ENCODE measurements around the gene FBXL20. TPM values are rescaled to one million over a fixed set of nuclear protein-coding genes. Genes with fewer than 3 reads are reported as not detected.
"Not testable (repeated sequence)": the region's sequence is repeated elsewhere in the genome, so short reads cannot be mapped to it uniquely, and the experiment has no call there.

Gene FBXL20
- total RNA-seq, 1 donor from 2014 or later: 14.1 TPM

DNA sequence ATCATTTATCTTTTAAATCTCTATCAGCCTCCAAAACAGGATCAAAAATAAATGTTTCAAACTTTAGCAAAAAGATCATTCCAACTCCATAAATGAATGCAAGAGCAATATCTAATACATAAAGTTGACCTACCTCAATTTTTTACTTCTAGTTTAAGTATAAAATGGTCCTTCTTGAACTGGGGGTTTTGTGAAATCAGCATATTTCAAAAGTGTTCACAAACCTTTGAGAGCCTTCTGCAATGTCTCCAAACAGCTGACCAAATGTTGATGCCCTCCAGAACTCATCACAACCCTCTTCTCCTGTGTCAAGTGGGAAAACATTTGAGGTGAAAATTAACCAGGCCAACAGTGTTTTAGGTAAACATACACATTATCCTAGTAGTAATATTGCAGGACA lies 41.9 kb upstream of the FBXL20 start:
- no peak overlapping the region for H3K4me3 Mint-ChIP-seq
- ChIA-PET CTCF (no interaction called here), POLR2A (no interaction called here)
- peaks cover 83% of the 10 kb centered on the region for H3K36me3 Mint-ChIP-seq (ENCODE audit: low read depth)
- intact Hi-C loops (cut with micrococcal nuclease): no loop called here
- H3K4me1 Mint-ChIP-seq: peaks cover 5% of the 10 kb centered on the region
- TF ChIP-seq, protein P1, sequence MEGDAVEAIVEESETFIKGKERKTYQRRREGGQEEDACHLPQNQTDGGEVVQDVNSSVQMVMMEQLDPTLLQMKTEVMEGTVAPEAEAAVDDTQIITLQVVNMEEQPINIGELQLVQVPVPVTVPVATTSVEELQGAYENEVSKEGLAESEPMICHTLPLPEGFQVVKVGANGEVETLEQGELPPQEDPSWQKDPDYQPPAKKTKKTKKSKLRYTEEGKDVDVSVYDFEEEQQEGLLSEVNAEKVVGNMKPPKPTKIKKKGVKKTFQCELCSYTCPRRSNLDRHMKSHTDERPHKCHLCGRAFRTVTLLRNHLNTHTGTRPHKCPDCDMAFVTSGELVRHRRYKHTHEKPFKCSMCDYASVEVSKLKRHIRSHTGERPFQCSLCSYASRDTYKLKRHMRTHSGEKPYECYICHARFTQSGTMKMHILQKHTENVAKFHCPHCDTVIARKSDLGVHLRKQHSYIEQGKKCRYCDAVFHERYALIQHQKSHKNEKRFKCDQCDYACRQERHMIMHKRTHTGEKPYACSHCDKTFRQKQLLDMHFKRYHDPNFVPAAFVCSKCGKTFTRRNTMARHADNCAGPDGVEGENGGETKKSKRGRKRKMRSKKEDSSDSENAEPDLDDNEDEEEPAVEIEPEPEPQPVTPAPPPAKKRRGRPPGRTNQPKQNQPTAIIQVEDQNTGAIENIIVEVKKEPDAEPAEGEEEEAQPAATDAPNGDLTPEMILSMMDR (IDR thresholded peaks at IDR 0.05): no peak
- ATAC-seq (ENCODE audit: low read depth) (no peak), DNase-seq (no peak)
- no peak overlapping the region for H3K27ac Mint-ChIP-seq
- H3K27me3 Mint-ChIP-seq: no peaks in the 10 kb centered on the region
- H3K9me3 Mint-ChIP-seq: no peaks in the 10 kb centered on the region

DNA sequence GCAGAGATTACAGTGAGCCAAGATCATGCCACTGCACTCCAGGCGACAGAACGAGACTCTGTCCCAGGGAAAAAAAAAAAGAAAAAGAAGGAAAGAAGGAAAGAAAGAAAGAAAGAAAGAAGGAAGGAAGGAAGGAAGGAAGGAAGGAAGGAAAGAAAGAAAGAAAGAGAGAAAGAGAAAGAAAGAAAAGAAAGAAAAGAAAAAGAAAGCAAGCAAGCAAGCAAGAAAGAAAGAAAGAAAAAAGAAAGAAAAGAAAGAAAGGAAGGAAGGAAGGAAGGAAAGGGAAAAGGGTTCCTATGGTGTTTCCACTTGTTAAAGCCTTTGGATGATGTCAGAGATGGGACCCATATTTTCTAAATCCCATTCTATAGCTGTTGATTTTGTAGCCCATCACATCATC lies 38.4 kb upstream of the FBXL20 start:
- ATAC-seq (ENCODE audit: low read depth): not testable (repeated sequence)

DNA sequence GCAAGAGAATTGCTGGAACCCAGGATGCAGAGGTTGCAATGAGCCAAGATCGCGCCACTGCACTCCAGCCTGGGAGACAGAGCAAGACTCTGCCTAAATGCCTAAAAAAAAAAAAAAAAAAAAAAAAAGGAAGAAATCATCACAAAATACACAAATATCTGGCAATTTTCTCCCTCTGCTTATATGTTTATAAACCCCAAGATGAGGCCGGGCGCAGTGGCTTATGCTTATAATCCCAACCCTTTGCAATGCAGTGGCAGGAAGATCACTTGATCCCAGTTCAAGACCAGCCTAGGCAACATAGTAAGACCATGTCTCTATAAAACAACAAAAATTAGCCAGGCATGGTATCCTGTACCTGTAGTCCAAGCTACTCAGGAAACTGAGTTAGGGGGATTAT lies 28.2 kb upstream of the FBXL20 start:
- Mint-ChIP-seq H3K27me3 (no peaks in the 10 kb centered on the region), H3K9me3 (no peaks in the 10 kb centered on the region), H3K4me1 (no peaks in the 10 kb centered on the region), H3K27ac (no peak overlapping the region), H3K4me3 (no peak overlapping the region), H3K36me3 (ENCODE audit: low read depth) (peaks cover 72% of the 10 kb centered on the region)
- ATAC-seq (ENCODE audit: low read depth) (no peak), DNase-seq (no peak)
- CTCF ChIA-PET: no interaction called here
- intact Hi-C loops (cut with micrococcal nuclease): no loop called here
- POLR2A ChIA-PET: no interaction called here
- TF ChIP-seq, protein P1 (IDR thresholded peaks at IDR 0.05): no peak

More for the DNA sequence above, 38.4 kb upstream of the FBXL20 start:
- intact Hi-C loops (cut with micrococcal nuclease); CTCF ChIA-PET; H3K27me3 Mint-ChIP-seq; H3K4me3 Mint-ChIP-seq; H3K27ac Mint-ChIP-seq; H3K9me3 Mint-ChIP-seq; DNase-seq; H3K4me1 Mint-ChIP-seq: not testable (repeated sequence)
- H3K36me3 Mint-ChIP-seq (ENCODE audit: low read depth): peaks cover 79% of the 10 kb centered on the region
- POLR2A ChIA-PET: interaction anchor here (0.7 kb wide), 1 partner anchor 8 kb away, joined by 3 read pairs; no protein-coding TSS in a partner anchor

DNA sequence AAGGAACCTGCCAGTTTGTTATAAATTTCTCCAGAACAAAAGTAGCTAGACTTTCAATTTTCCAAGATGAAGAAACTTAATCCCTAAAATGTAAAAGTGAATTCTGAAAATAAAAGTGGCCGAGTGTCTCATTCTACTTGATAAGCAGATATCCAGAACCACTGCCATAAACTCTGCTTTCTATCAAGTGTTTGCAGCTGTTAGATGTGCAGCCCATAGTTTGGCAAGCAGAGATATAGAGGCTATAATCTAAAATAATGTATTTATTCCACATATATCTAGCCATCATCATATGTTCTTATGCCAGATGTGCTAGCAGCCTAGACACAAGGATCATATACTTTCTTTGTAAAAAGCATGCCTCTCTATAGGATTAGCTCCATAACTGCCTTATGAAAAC lies 14.7 kb upstream of the FBXL20 start:
- H3K27ac Mint-ChIP-seq: no peak overlapping the region
- intact Hi-C loops (cut with micrococcal nuclease): no loop called here
- no peaks in the 10 kb centered on the region for H3K27me3 Mint-ChIP-seq
- DNase-seq: no peak
- no peak overlapping the region for H3K4me3 Mint-ChIP-seq
- ChIA-PET CTCF (no interaction called here), POLR2A (interaction anchor here (0.6 to 0.7 kb wide), 2 partner anchors 92 to 1128 kb away, joined by 3 to 5 read pairs; no protein-coding TSS in a partner anchor)
- no peaks in the 10 kb centered on the region for H3K9me3 Mint-ChIP-seq
- TF ChIP-seq, protein P1 (IDR thresholded peaks at IDR 0.05): no peak
- peaks cover 71% of the 10 kb centered on the region for H3K36me3 Mint-ChIP-seq (ENCODE audit: low read depth)
- ATAC-seq (ENCODE audit: low read depth): no peak
- H3K4me1 Mint-ChIP-seq: no peaks in the 10 kb centered on the region

DNA sequence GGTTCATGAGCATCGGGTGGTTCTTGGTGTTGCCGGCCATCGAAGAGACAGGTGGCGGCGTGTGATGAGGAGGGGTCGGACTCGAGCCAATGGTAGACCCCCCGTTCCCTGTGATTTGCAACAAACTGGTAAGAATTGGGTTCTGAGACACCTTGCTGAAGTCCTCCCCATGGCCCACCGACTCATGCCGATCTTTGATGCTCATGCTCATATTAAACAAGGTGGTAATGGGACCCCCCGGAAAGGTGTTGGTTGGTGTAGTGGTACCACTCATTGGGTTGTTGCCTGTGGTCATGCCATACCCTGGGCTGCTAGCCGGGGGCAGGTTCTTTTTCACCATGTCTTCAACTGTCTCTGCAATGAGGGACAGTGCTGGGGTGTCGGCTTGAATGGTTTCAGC lies 8.9 kb upstream of the FBXL20 start:
- CTCF ChIA-PET: no interaction called here
- intact Hi-C loops (cut with micrococcal nuclease): no loop called here
- H3K4me1 Mint-ChIP-seq: no peaks in the 10 kb centered on the region

More for the DNA sequence above, 8.9 kb upstream of the FBXL20 start:
- H3K36me3 Mint-ChIP-seq (ENCODE audit: low read depth): peaks cover 65% of the 10 kb centered on the region
- POLR2A ChIA-PET: no interaction called here
- H3K9me3 Mint-ChIP-seq: no peaks in the 10 kb centered on the region
- H3K4me3 Mint-ChIP-seq: no peak overlapping the region
- no peak for DNase-seq
- ATAC-seq (ENCODE audit: low read depth): no peak
- H3K27me3 Mint-ChIP-seq: no peaks in the 10 kb centered on the region
- H3K27ac Mint-ChIP-seq: no peak overlapping the region
- TF ChIP-seq, protein P1 (IDR thresholded peaks at IDR 0.05): no peak

Measured in activated B cell treated with CpG ODN at 0.5 μM for 24 hours (primary cell).